ENCODE measurements around the gene IFITM1. TPM values are rescaled to one million over a fixed set of nuclear protein-coding genes. Genes with fewer than 3 reads are reported as not detected.
A peak's percentile ranks its signal among the peaks of the same experiment; 100 is the strongest.

The IFITM1 gene
- total and polyA plus RNA-seq, 2 of the 8 experiments (the other 6 are each of a cell fraction or from before 2014, with no cell fraction given): 394 to 1,464 TPM

DNA sequence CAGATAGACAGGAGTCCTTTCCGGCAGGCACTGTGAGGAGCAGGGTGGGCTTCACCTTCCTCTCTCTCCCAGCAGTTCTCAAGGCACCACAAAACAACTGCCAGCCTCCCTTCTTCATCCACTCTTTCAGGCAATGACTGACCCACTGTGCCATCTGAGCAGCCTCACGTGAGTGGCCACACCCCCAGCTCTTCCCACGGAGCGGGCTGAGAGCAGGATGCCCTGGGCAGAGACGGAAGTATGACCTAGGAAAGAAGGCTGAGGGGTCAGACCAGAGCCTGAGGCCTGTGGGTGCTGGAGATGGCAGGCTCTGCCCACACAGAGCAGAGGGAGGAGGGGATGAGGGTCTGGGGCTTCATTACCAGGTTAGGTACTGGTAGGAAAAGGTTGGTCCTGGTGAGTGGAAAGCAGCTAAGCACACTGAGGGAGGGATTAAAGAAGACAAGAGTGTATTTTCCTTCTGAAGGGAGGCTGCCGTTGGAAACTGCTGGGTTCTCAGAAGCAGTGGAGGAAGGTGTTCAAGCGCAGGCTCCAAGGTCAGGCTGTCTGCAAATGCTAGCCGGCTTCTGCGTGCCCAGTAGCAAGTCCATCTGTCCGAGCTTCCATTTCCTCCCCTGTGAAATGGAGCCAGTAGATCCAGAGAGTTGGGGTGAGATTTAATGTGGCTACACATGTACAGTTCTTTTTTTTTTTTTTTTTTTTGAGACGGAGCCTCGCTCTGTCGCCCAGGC lies 31.0 kb upstream of the IFITM1 start:
- Histone ChIP-seq H2BK12ac (ENCODE audit: low read depth, low read length) (peak overlapping the region; percentile 94; the same call in 1 of the 2 replicates), H2BK20ac (ENCODE audit: low read length) (peak overlapping the region; percentile 24), H2AK5ac (ENCODE audit: low read depth, low read length) (no peak overlapping the region), H3K23me2 (ENCODE audit: low read depth, low read length) (no peaks in the 10 kb centered on the region), H3K56ac (replicated peaks; ENCODE audit: insufficient read length, low read depth, low read length) (no peak overlapping the region), H2BK15ac (ENCODE audit: low read length) (0 out of 2 replicates have a peak overlapping the region, but pooled peaks have one; percentile 75), H3K36me3 (ENCODE audit: control insufficient read depth in 2 of 4, insufficient read depth in 4 of 4, low read length in 3 of 4) (no peaks in the 10 kb centered on the region), H4K5ac (ENCODE audit: insufficient read length, low read depth, low read length) (peak overlapping the region; percentile 6), H3K23ac (ENCODE audit: insufficient read length) (no peak overlapping the region), H3K79me2 (ENCODE audit: control insufficient read depth in 1 of 2, insufficient read depth in 2 of 2, low read length in 2 of 2) (no peaks in the 10 kb centered on the region), H3K4me1 (replicated peaks in 1 of 4; ENCODE audit: control insufficient read depth in 3 of 4, insufficient read depth in 4 of 4, low read length in 3 of 4) (peaks cover 0 to 7% (median 4%) of the 10 kb centered on the region in 4 experiments; a peak in 5 of 7 replicates), H3K27ac (ENCODE audit: low read depth, low read length) (no peak overlapping the region), H2AFZ (ENCODE audit: low read length) (no peak overlapping the region), H4K8ac (ENCODE audit: extremely low read depth, insufficient read depth, low read length) (peak overlapping the region; percentile 29; the same call in 1 of the 2 replicates), H4K20me1 (replicated peaks in 1 of 2; ENCODE audit: control insufficient read depth in 1 of 2, insufficient read depth in 2 of 2, low read length in 2 of 2) (no peaks in the 10 kb centered on the region), H3K9ac (replicated peaks in 1 of 4; ENCODE audit: extremely low read depth in 1 of 4, low read depth in 3 of 4, low read length in 3 of 4) (no peak overlapping the region), H3K4ac (replicated peaks; ENCODE audit: insufficient read length, low read depth, low read length) (no peak overlapping the region), H3K27me3 (replicated peaks in 1 of 4; ENCODE audit: control insufficient read depth in 3 of 4, extremely low read depth in 1 of 4, insufficient read depth in 3 of 4, low read length in 3 of 4) (peaks cover 0 to 12% (median 7%) of the 10 kb centered on the region in 4 experiments; a peak in 5 of 7 replicates), H3K79me1 (ENCODE audit: low read depth, low read length) (no peaks in the 10 kb centered on the region), H4K91ac (replicated peaks; ENCODE audit: insufficient read length, low read length) (peak overlapping the region; percentile 25), H3K4me3 (ENCODE audit: extremely low read depth in 1 of 4, insufficient read depth in 2 of 4, low read depth in 3 of 4, low read length in 4 of 4) (no peak overlapping the region), H2BK120ac (replicated peaks; ENCODE audit: low read depth, low read length) (peak overlapping the region; percentile 87), H3K18ac (ENCODE audit: extremely low read depth, low read length) (peak overlapping the region; percentile 60; the same call in 1 of the 2 replicates), H3K14ac (ENCODE audit: insufficient read length) (no peak overlapping the region), H3K9me3 (ENCODE audit: insufficient read depth in 2 of 2, low read depth in 1 of 2, low read length in 1 of 2) (peaks cover 0 to 2% of the 10 kb centered on the region in 2 experiments; a peak in 1 of 4 replicates), H3K4me2 (ENCODE audit: insufficient read depth in 1 of 2, low read depth in 2 of 2, low read length in 2 of 2) (no peak overlapping the region), H2BK5ac (ENCODE audit: low read depth, low read length) (no peak overlapping the region; the same call in 1 of the 2 replicates)
- FAIRE-seq: no peak
- ChIA-PET CTCF (ENCODE audit: partially characterized antibody) (interaction anchor here (0.9 to 8.6 kb wide), 7 partner anchors 8 to 82 kb away, joined by 3 to 88 read pairs (median 5); no protein-coding TSS in a partner anchor), POLR2A (ENCODE audit: partially characterized antibody) (interaction anchor here (1.3 to 7.7 kb wide), 9 partner anchors 9 to 113 kb away, joined by 4 to 51 read pairs (median 7); partner anchors contain the start of gene IFITM5)
- DNase-seq (ENCODE audit: low read depth in 1 of 2, low spot score in 2 of 2): peak in 1 of 2 experiments; percentile 43
- WGBS, 2 experiments (ENCODE audit: extremely low coverage in 1 of 2, insufficient coverage in 1 of 2, insufficient read length in 1 of 2, insufficient replicate concordance in 2 of 2, low coverage in 1 of 2, low lambda C conversion rate in 2 of 2, missing lambda C conversion rate in 1 of 2): 88% methylated on average over 8 of the region's 13 CpGs; no CpG with 5 or more reads in 1 of the 2 experiments
- no peak for TF ChIP-seq SUZ12 (IDR thresholded peaks at IDR 0.05; ENCODE audit: low read length)
- TF ChIP-seq ASH2L (IDR thresholded peaks at IDR 0.05; ENCODE audit: low read length): no peak
- no peak for TF ChIP-seq BACH1 (IDR thresholded peaks at IDR 0.05; ENCODE audit: low read length)
- no peak for TF ChIP-seq CREB1 (IDR thresholded peaks at IDR 0.05)
- TF ChIP-seq POLR2AphosphoS5 (IDR thresholded peaks at IDR 0.05; ENCODE audit: low read depth, low read length): no peak
- TF ChIP-seq HDAC2 (IDR thresholded peaks at IDR 0.05; ENCODE audit: borderline replicate concordance in 1 of 2, low read depth in 2 of 2, low read length in 2 of 2): no peak
- TF ChIP-seq RFX5 (IDR thresholded peaks at IDR 0.05; ENCODE audit: borderline replicate concordance, low read depth, low read length): no peak
